ENCODE results near the gene HMX3.

The HMX3 gene

GRCh38 chr10:123143162-123143824, 7.5 kb downstream of the HMX3 start:
- Histone ChIP-seq H3K27me3 (ENCODE audit: control insufficient read depth, insufficient read depth, low read length) (peaks cover 100% of the 10 kb centered on the region), H3K4me3 (ENCODE audit: low read depth, low read length) (peak overlapping the region; percentile 25; the same call in 1 of the 2 replicates), H3K27ac (ENCODE audit: low read depth, low read length) (no peak overlapping the region), H3K9me3 (ENCODE audit: control insufficient read depth, insufficient read depth, low read length) (no peaks in the 10 kb centered on the region), H3K4me1 (ENCODE audit: control insufficient read depth, insufficient read depth, low read length) (peaks cover 24% of the 10 kb centered on the region), H3K9ac (ENCODE audit: low read depth, low read length) (no peak overlapping the region), H3K36me3 (ENCODE audit: control insufficient read depth, insufficient read depth, low read length) (no peaks in the 10 kb centered on the region)

DNA sequence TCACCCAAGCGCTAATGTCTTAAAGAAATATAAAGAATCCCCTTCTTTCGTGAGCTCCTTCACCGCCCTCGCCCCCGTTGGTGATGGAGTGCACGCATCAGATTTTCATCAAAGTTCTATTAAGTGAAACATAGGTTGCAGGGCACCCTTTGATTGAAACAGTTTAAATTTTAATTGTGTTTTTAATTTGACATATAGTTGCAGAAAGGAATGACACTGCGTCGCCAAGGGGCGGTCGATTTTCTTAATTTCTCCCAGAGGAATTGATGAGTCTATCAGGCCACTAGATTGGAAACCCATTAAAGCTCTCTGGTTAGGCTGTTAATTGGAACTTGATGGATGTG, 8.0 kb downstream of the HMX3 start:
- Histone ChIP-seq H3K9me3 (ENCODE audit: control insufficient read depth, insufficient read depth, low read length) (no peaks in the 10 kb centered on the region), H3K36me3 (ENCODE audit: control insufficient read depth, insufficient read depth, low read length) (no peaks in the 10 kb centered on the region), H3K27ac (ENCODE audit: low read depth, low read length) (no peak overlapping the region), H3K9ac (ENCODE audit: low read depth, low read length) (no peak overlapping the region), H3K27me3 (ENCODE audit: control insufficient read depth, insufficient read depth, low read length) (peaks cover 100% of the 10 kb centered on the region), H3K4me1 (ENCODE audit: control insufficient read depth, insufficient read depth, low read length) (peaks cover 25% of the 10 kb centered on the region), H3K4me3 (ENCODE audit: low read depth, low read length) (no peak overlapping the region)

DNA sequence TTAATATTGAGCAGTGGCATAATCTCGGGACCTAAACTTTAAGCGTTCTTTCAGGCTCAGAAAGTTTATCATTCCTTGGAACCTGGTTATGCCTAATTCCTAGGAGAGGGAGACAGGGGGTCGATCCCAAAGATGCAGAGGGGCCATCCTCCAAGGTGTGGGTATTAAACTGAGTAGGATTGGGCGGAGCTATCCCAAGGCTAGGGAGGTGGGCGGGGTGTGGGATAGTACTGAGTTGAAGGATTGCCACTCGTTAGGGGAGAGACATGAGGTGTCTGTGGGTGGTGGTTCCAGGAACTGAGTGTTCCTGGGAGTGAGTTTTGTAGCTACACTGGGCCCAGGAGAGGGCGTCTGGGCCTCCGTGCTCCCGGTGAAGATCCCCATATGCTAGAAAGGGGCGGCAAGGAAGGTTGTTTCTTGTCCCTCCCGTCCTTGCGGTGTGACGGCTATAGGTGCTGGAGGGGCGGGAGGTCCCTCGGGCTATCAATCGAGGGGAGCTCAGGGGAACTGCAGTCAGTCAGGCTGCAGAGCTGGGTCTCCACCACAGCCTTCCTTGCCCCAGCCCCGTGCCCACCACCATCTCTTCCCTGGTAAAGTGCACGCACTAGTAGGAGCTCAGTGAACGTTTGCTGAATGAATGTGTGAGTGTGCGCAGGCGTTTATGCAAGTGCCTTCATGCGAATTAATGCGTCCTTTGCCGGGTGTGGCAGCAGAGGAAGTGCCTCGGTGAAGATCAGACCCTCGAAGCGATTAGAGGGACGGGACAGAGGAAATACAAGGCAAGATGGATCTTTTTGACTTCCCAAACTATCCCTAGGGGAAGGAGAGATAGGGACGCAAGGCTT, 9.1 kb downstream of the HMX3 start:
- H3K4me3 ChIP-seq (ENCODE audit: low read depth, low read length), result no peak overlapping the region
- no peak overlapping the region for H3K9ac ChIP-seq (ENCODE audit: low read depth, low read length)
- no peaks in the 10 kb centered on the region for H3K36me3 ChIP-seq (ENCODE audit: control insufficient read depth, insufficient read depth, low read length)
- H3K9me3 ChIP-seq (ENCODE audit: control insufficient read depth, insufficient read depth, low read length), result no peaks in the 10 kb centered on the region
- no peak overlapping the region for H3K27ac ChIP-seq (ENCODE audit: low read depth, low read length)
- H3K27me3 ChIP-seq (ENCODE audit: control insufficient read depth, insufficient read depth, low read length), result peaks cover 100% of the 10 kb centered on the region
- H3K4me1 ChIP-seq (ENCODE audit: control insufficient read depth, insufficient read depth, low read length), result peaks cover 29% of the 10 kb centered on the region

DNA sequence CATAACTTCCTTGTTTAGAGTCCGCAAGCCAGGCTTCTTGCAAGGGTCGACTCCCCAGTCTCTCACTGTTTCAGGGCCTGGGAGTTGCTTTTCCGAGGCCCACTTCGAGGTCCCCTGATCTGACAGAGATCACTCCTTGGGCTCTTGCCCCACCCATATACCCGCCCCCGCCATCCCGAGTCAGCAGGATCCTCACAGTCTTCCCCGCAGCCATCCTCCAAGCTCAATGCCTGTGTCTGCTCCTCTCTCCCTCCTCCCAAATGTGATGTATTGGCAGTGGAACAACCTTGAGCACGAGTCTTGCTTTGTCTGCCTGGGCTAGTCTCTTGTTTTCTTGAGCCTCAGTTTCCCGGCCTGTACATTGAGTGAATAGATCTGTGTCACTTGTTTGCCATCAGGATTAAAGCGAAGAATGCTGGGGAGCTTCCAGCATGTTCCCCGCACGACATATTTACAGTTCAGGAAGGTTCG, 9.8 kb downstream of the HMX3 start:
- Histone ChIP-seq H3K27ac (ENCODE audit: low read depth, low read length) (no peak overlapping the region), H3K9ac (ENCODE audit: low read depth, low read length) (no peak overlapping the region), H3K4me3 (ENCODE audit: low read depth, low read length) (no peak overlapping the region), H3K27me3 (ENCODE audit: control insufficient read depth, insufficient read depth, low read length) (peaks cover 100% of the 10 kb centered on the region), H3K4me1 (ENCODE audit: control insufficient read depth, insufficient read depth, low read length) (peaks cover 30% of the 10 kb centered on the region), H3K36me3 (ENCODE audit: control insufficient read depth, insufficient read depth, low read length) (no peaks in the 10 kb centered on the region), H3K9me3 (ENCODE audit: control insufficient read depth, insufficient read depth, low read length) (no peaks in the 10 kb centered on the region)

DNA sequence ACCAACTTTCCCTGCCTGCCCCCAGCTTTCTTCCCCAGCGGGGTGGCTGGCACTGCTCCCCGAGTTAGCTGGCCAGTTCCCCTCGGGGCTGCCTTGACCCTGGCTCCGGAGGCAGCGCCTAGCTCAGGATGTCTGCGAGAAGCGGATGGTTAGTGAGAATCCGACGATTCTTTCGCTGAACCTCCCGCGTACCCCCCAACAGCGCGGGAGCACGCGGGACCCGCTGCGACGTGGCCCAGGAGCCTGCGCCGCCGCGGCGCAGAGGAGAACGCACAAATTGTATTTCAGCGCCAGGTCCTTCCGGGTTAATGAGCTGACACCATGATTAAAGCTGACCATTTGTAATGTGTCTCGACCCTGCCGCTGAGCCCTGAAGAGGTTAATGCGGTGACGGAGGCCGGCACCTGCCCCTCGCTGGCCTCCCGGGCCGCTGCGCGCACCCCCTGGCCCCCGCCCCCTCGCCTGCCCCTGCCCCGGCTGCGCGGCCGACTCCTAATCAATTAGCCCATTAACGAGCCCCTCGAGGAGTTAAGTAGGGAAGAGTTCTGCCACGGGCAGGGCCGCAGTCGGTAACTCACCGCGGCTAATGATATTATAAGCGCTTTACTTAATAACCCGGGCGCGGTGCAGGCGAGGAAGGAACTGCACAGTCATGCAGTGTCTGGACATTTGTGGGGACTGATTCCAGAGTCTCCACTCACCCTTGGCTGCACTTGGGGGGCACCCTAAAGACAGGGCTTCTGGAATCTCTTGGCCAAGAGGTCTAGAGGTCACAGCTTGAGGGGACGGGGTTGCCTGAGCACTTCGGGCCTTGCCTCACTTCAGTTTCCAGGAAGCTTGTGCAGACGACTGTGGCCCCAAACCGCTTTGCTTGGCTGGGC, 10.5 kb downstream of the HMX3 start:
- H3K9ac ChIP-seq (ENCODE audit: low read depth, low read length), result no peak overlapping the region
- H3K9me3 ChIP-seq (ENCODE audit: control insufficient read depth, insufficient read depth, low read length), result no peaks in the 10 kb centered on the region
- peaks cover 30% of the 10 kb centered on the region for H3K4me1 ChIP-seq (ENCODE audit: control insufficient read depth, insufficient read depth, low read length)
- no peaks in the 10 kb centered on the region for H3K36me3 ChIP-seq (ENCODE audit: control insufficient read depth, insufficient read depth, low read length)
- no peak overlapping the region for H3K27ac ChIP-seq (ENCODE audit: low read depth, low read length)
- peaks cover 100% of the 10 kb centered on the region for H3K27me3 ChIP-seq (ENCODE audit: control insufficient read depth, insufficient read depth, low read length)
- no peak overlapping the region for H3K4me3 ChIP-seq (ENCODE audit: low read depth, low read length)

DNA sequence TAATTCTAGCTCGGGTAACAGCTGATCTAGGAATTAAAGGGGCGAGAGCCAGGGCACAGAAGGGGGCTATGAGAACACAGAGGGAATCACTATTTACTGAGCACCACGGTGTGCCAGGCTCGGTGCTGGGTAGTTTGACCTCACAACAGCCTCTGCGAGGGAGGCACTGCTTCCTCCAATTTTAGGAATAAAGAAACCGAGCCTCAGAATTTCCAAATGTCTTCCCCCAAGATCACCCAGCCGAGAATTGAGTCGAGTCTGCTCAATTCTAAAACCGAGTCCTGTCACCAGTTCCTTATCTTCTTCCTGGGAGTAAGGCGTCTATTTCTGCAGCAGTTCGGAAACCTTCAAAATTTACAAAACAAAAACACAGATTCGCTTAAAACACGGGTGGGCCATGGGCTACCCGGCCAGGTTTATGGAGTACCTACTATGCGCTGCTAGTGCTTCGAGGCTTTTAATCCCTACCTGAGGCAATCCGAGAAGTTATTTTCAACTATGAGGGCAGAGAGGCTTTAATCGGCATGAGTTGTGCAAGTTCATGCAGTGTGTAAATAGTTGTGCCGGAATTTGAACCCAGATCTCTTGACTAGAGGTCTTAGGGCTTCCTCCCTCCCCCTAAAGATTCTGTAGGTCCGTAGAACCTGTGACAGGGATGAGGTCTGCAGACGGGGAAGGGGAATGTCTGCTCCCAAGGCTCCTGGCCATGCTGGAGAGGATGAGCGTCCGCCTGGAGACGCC, 11.3 kb downstream of the HMX3 start:
- H3K27me3 ChIP-seq (ENCODE audit: control insufficient read depth, insufficient read depth, low read length), result peaks cover 100% of the 10 kb centered on the region
- no peak overlapping the region for H3K27ac ChIP-seq (ENCODE audit: low read depth, low read length)
- no peak overlapping the region for H3K9ac ChIP-seq (ENCODE audit: low read depth, low read length)
- H3K4me1 ChIP-seq (ENCODE audit: control insufficient read depth, insufficient read depth, low read length), result peaks cover 38% of the 10 kb centered on the region
- H3K4me3 ChIP-seq (ENCODE audit: low read depth, low read length), result no peak overlapping the region
- no peaks in the 10 kb centered on the region for H3K36me3 ChIP-seq (ENCODE audit: control insufficient read depth, insufficient read depth, low read length)
- H3K9me3 ChIP-seq (ENCODE audit: control insufficient read depth, insufficient read depth, low read length), result no peaks in the 10 kb centered on the region

DNA sequence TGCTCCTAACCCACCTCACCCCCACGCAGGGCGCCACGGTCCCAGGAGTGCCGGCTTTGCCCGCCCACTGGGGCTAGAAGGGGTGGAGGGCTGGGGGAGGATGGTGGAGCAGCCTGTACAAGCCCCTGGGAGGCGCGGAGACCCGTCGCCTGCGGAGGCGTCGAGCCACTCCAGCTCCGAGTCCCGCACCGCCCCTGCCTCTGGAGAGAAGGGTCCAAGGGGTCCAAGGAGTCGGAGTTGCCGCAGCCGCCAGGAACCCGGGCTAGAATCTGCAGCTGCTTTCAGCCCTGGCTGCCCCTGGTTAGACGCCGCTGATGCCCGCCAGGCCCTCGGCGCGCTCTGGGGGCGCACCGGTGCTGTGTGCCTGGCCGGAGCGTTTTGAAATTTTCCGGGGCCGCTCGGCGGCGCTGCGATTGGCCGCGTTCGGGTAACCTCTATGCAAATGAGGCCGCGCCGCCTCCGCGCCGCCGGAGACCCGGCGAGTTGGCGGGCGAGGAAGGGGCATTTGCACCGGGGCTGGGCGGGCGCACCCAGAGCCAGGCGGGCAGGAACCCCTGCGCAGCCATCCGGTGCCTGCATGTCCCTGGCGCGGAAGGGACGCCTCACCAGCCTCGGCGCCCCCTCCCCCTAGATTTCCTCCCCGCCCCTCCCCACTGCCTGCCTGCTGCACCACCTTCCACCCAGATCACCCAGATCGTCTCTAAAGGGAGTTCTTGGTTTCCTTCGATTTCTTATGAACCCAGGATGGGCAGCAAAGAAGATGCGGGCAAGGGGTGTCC, 12.1 kb downstream of the HMX3 start, which contains the start of gene HMX2:
Gene HMX2 (plus strand): TSS at position 502 of the 779 bp plus-strand sequence. CDS start 243 bp downstream, at position 745.
- peaks cover 46% of the 10 kb centered on the region for H3K4me1 ChIP-seq (ENCODE audit: control insufficient read depth, insufficient read depth, low read length)
- H3K27me3 ChIP-seq (ENCODE audit: control insufficient read depth, insufficient read depth, low read length), result peaks cover 100% of the 10 kb centered on the region
- peak within 1 kb of the TSS; percentile 63 for H3K4me3 ChIP-seq (ENCODE audit: low read depth, low read length)
- H3K36me3 ChIP-seq (ENCODE audit: control insufficient read depth, insufficient read depth, low read length), result no peaks in the 10 kb centered on the region
- H3K9me3 ChIP-seq (ENCODE audit: control insufficient read depth, insufficient read depth, low read length), result no peaks in the 10 kb centered on the region
- no peak within 1 kb of the TSS for H3K9ac ChIP-seq (ENCODE audit: low read depth, low read length)
- no peak within 1 kb of the TSS for H3K27ac ChIP-seq (ENCODE audit: low read depth, low read length)

GRCh38 chr10:123148414-123149161, 12.8 kb downstream of the HMX3 start:
- Histone ChIP-seq H3K4me1 (ENCODE audit: control insufficient read depth, insufficient read depth, low read length) (peaks cover 48% of the 10 kb centered on the region), H3K27ac (ENCODE audit: low read depth, low read length) (no peak overlapping the region), H3K27me3 (ENCODE audit: control insufficient read depth, insufficient read depth, low read length) (peaks cover 100% of the 10 kb centered on the region), H3K36me3 (ENCODE audit: control insufficient read depth, insufficient read depth, low read length) (no peaks in the 10 kb centered on the region), H3K9ac (ENCODE audit: low read depth, low read length) (no peak overlapping the region), H3K4me3 (ENCODE audit: low read depth, low read length) (peak overlapping the region; percentile 63), H3K9me3 (ENCODE audit: control insufficient read depth, insufficient read depth, low read length) (no peaks in the 10 kb centered on the region)

GRCh38 chr10:123149162-123149567, 13.4 kb downstream of the HMX3 start:
- no peak overlapping the region for H3K9ac ChIP-seq (ENCODE audit: low read depth, low read length)
- no peaks in the 10 kb centered on the region for H3K9me3 ChIP-seq (ENCODE audit: control insufficient read depth, insufficient read depth, low read length)
- H3K27ac ChIP-seq (ENCODE audit: low read depth, low read length), result no peak overlapping the region
- no peaks in the 10 kb centered on the region for H3K36me3 ChIP-seq (ENCODE audit: control insufficient read depth, insufficient read depth, low read length)
- peaks cover 48% of the 10 kb centered on the region for H3K4me1 ChIP-seq (ENCODE audit: control insufficient read depth, insufficient read depth, low read length)
- H3K4me3 ChIP-seq (ENCODE audit: low read depth, low read length), result peak overlapping the region; percentile 63; the same call in 1 of the 2 replicates
- peaks cover 94% of the 10 kb centered on the region for H3K27me3 ChIP-seq (ENCODE audit: control insufficient read depth, insufficient read depth, low read length)

All from HUES48 (cell line).